SU-DHL-6 (cell line): Measurements from ENCODE around the gene FMN1.

Source experiments
- H2AFZ ChIP-seq: fragments of 200-600 bp; sonication (generic); 2 replicates; pipeline ENCODE4 v1.6.1; 2014; ENCODE audit warnings: low read depth, mild to moderate bottlenecking, moderate library complexity, mixed read lengths, antibody characterized with exemption, low read length; ENCODE audit not compliant: severe bottlenecking
- H3F3A ChIP-seq: fragments of 200-600 bp; shearing (Covaris generic); 2 replicates; pipeline ENCODE4 v1.6.0; 2016; ENCODE audit warnings: antibody characterized with exemption, mild to moderate bottlenecking; ENCODE audit not compliant: insufficient read depth
- H3K27ac ChIP-seq: fragments of 200-600 bp; sonication (generic); 2 replicates; pipeline ENCODE4 v1.5.1; 2016; ENCODE audit warnings: low read depth, mild to moderate bottlenecking, low read length, moderate library complexity, mixed read lengths
- H3K27me3 ChIP-seq: fragments of 200-600 bp; sonication (generic), shearing (Covaris generic); 2 replicates; pipeline ENCODE4 v1.6.0; 2014; ENCODE audit warnings: mild to moderate bottlenecking, low read length
- H3K36me3 ChIP-seq: fragments of 200-600 bp; sonication (generic); 2 replicates; pipeline ENCODE4 v1.6.1; 2014; ENCODE audit warnings: mild to moderate bottlenecking, low read length, mixed read lengths
- H3K4me2 ChIP-seq: fragments of 300-600, 200-600 bp; shearing (Covaris generic), sonication (generic); 2 replicates; pipeline ENCODE4 v1.6.0; 2014; ENCODE audit warnings: low read length, low read depth, mild to moderate bottlenecking; ENCODE audit not compliant: poor library complexity, severe bottlenecking
- H3K4me3 ChIP-seq: fragments of 200-600 bp; sonication (generic); 2 replicates; pipeline ENCODE4 v1.5.1; 2014; ENCODE audit warnings: antibody characterized with exemption, low read length, mild to moderate bottlenecking, mixed read lengths; ENCODE audit not compliant: insufficient read depth, poor library complexity, severe bottlenecking
- H3K79me2 ChIP-seq: fragments of 200-600 bp; sonication (generic); 2 replicates; pipeline ENCODE4 v1.6.1; 2014; ENCODE audit warnings: mild to moderate bottlenecking, low read length, moderate library complexity; ENCODE audit not compliant: insufficient read depth
- H3K9ac ChIP-seq: fragments of 200-600 bp; sonication (generic); 2 replicates; pipeline ENCODE4 v1.7.0; 2014; ENCODE audit warnings: mild to moderate bottlenecking, low read length
- H3K9me2 ChIP-seq: fragments of 200-600 bp; sonication (generic); replicated peaks from 2 replicates; pipeline ENCODE4 v1.6.1; 2014; ENCODE audit warnings: low read length; ENCODE audit not compliant: insufficient read depth
- H3K9me3 ChIP-seq: fragments of 200-600 bp; sonication (generic); 2 replicates; pipeline ENCODE4 v1.6.1; 2014; ENCODE audit warnings: low read length, mixed read lengths; ENCODE audit not compliant: insufficient read depth
- H4K20me1 ChIP-seq: fragments of 200-600 bp; sonication (generic); 2 replicates; pipeline ENCODE4 v1.6.1; 2014; ENCODE audit warnings: low read depth, mild to moderate bottlenecking, antibody characterized with exemption, low read length, moderate library complexity, mixed read lengths
- CTCF ChIP-seq: fragments of 200-600 bp; sonication (generic); IDR thresholded peaks from one replicate; pipeline ENCODE4 v1.5.1; 2017; ENCODE audit warnings: antibody characterized with exemption, mild to moderate bottlenecking, low read length, moderate library complexity; ENCODE audit not compliant: insufficient read depth, poor library complexity, severe bottlenecking
- EZH2phosphoT487 ChIP-seq: fragments of 200-600 bp; sonication (generic), shearing (Covaris generic); conservative IDR thresholded peaks from 2 replicates; pipeline ENCODE4 v1.6.1; 2018; ENCODE audit warnings: mild to moderate bottlenecking, antibody characterized with exemption, low read length, moderate library complexity, mixed read lengths

The FMN1 gene

GRCh38 chr15:32859996-32860395 lies 334.5 kb downstream of the FMN1 start:
- no peak overlapping the region for H3K4me2 ChIP-seq
- no peak overlapping the region for H3K27ac ChIP-seq
- no peaks in the 10 kb centered on the region for H3K79me2 ChIP-seq
- TF ChIP-seq EZH2phosphoT487 (no peak), CTCF (no peak)
- no peaks in the 10 kb centered on the region for H3K9me3 ChIP-seq
- H3K9ac ChIP-seq = no peak overlapping the region
- H3K27me3 ChIP-seq = no peaks in the 10 kb centered on the region
- no peaks in the 10 kb centered on the region for H3K9me2 ChIP-seq
- no peaks in the 10 kb centered on the region for H3K36me3 ChIP-seq
- H3F3A ChIP-seq = no peaks in the 10 kb centered on the region
- H2AFZ ChIP-seq = no peak overlapping the region
- no peak overlapping the region for H3K4me3 ChIP-seq
- no peaks in the 10 kb centered on the region for H4K20me1 ChIP-seq

- Histone ChIP-seq H2AFZ (no peak overlapping the region), H3K79me2 (no peaks in the 10 kb centered on the region), H3F3A (no peaks in the 10 kb centered on the region), H3K9me3 (no peaks in the 10 kb centered on the region), H3K27ac (no peak overlapping the region), H3K9ac (no peak overlapping the region), H3K36me3 (no peaks in the 10 kb centered on the region), H4K20me1 (no peaks in the 10 kb centered on the region), H3K27me3 (no peaks in the 10 kb centered on the region), H3K4me3 (no peak overlapping the region), H3K4me2 (no peak overlapping the region), H3K9me2 (no peaks in the 10 kb centered on the region)
- TF ChIP-seq EZH2phosphoT487 = no peak
- TF ChIP-seq CTCF = no peak
These were observed 335.3 kb downstream of the FMN1 start for GRCh38 chr15:32859251-32859650.

GRCh38 chr15:32857732-32858131 lies 336.8 kb downstream of the FMN1 start:
- Histone ChIP-seq H2AFZ (no peak overlapping the region), H3K9me2 (no peaks in the 10 kb centered on the region), H3K27me3 (no peaks in the 10 kb centered on the region), H3F3A (no peaks in the 10 kb centered on the region), H3K4me2 (no peak overlapping the region), H3K9ac (no peak overlapping the region), H3K27ac (no peak overlapping the region), H3K4me3 (no peak overlapping the region), H3K9me3 (no peaks in the 10 kb centered on the region), H3K36me3 (no peaks in the 10 kb centered on the region), H3K79me2 (no peaks in the 10 kb centered on the region), H4K20me1 (no peaks in the 10 kb centered on the region)
- TF ChIP-seq EZH2phosphoT487 (no peak), CTCF (no peak)

GRCh38 chr15:32856753-32857152 lies 337.8 kb downstream of the FMN1 start:
- H3K36me3 ChIP-seq = no peaks in the 10 kb centered on the region
- no peaks in the 10 kb centered on the region for H3F3A ChIP-seq
- no peaks in the 10 kb centered on the region for H3K79me2 ChIP-seq
- no peak overlapping the region for H3K4me3 ChIP-seq
- no peaks in the 10 kb centered on the region for H3K9me2 ChIP-seq
- no peak overlapping the region for H3K9ac ChIP-seq
- no peak overlapping the region for H3K27ac ChIP-seq
- H3K9me3 ChIP-seq = no peaks in the 10 kb centered on the region
- no peak overlapping the region for H2AFZ ChIP-seq
- no peak for TF ChIP-seq EZH2phosphoT487
- TF ChIP-seq CTCF = no peak
- no peaks in the 10 kb centered on the region for H4K20me1 ChIP-seq
- no peaks in the 10 kb centered on the region for H3K27me3 ChIP-seq
- no peak overlapping the region for H3K4me2 ChIP-seq
